GM18858 (cell line): ENCODE results near the gene BCAR3.
"Not testable (repeated sequence)": the region's sequence is repeated elsewhere in the genome, so short reads cannot be mapped to it uniquely, and the experiment has no call there.

Source experiments
- ATAC-seq: cut with Tn5 transposase; IDR thresholded peaks from one replicate; pipeline ENCODE4 v1.9.1; 2021; ENCODE audit not compliant: unreplicated experiment

Gene BCAR3

GRCh38 chr1:93690341-93690740 is 8.7 kb upstream of the BCAR3 start:
- ATAC-seq = no peak

DNA sequence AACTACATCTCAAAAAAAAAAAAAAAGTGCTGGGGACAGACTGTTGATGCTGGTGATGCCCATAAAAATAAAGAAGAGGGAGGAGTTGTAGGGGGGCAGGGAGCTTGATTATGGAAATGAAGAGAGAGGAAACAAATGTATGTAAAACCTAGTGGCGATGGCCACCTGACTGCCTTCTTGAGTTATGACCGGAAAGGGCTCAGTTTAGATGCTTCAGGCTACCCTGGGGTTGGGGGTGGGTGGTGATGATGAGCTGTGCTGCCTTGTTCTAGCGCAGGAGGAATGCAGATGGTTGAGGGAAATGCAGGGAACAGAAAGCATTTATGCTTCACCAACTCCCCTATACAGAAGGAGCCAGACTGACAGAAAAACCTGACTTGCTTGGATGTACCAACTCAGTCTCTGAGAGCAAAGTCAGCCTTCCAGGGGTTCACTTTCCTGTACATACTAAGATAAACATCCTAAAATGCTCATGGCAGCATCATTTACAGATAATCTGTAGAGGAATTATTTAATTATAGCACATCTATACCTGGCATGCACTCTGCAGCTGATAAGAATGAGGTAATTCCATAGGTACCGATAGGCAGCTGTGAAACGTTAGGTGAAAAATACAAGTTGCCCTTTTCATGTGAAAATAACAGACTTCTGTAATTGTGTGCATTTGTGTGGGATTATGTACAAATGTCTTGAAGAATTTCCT is 8.0 kb upstream of the BCAR3 start:
- no peak for ATAC-seq

DNA sequence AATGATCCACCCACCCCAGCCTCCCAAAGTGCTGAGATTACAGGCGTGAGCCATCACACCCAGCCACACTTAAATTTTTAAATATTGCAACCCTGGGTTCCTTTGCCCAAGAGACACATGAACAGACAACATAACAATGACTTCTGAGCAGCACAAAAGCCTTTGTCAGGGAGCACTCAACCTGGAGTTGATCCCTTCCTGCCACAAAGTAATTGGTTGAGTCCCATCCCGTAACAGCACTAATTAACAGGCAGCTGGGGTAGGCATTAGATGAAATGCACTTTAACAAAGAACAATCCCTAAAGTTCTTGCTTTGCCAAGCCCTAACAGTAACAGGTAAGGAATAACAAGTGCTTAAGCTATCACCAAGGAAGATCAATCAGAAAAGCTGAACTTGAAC is 5.9 kb upstream of the BCAR3 start:
- ATAC-seq = no peak

DNA sequence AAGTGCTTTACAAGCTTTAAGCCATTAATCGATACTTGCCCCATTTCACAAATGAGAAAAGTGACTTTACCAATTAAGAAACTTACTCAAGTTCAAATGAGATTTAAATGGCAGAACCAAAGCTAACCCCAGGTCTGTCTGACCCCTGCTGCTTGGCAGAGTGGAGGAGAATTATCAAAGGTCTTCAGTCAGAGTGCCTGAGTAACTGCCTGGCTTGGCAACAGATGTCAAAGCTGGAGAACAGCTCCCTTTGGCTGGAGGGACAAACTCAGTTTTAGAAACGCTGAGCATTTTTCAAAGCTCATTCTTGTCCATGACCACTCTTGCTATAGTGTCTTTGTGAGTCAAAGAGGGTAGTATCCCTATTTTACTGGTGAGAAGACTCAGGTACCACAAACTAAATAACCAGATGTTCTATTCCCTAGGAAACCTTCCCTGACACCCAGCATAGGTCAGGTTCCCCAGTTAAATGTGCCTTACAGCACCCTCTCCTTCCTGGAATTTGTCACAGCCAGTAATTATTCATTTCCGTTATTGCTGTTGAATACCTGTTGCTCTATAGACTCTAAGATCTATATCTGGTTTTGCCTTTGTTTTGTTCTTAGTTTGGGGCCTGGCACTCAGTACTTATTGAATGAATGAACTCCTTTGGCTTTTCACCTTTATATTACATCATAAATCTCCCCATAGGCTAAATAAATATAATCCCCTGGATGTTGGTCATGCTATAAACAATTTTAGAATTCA is 5.0 kb upstream of the BCAR3 start:
- ATAC-seq = no peak

DNA sequence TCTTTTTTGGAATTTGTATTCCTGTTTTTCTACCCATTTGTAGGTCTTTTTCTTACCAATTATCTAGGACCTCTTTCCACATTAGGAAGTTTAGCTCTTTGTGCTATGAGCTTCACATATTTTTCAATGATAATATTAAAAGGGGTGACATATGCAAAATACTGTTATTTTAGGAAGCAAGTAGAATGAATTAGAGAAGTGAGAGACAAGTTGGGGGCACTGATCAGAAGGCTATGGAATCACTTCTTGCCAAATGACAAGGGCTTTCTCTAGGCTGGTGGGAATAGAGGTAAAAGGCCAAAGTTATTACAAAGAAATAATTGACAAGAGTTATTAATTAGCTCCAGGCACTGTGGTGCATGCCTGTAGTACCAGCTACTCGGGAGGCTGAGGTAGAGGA is 4.3 kb upstream of the BCAR3 start:
- no peak for ATAC-seq

GRCh38 chr1:93683234-93683633 is 1.6 kb upstream of the BCAR3 start:
- ATAC-seq = no peak

DNA sequence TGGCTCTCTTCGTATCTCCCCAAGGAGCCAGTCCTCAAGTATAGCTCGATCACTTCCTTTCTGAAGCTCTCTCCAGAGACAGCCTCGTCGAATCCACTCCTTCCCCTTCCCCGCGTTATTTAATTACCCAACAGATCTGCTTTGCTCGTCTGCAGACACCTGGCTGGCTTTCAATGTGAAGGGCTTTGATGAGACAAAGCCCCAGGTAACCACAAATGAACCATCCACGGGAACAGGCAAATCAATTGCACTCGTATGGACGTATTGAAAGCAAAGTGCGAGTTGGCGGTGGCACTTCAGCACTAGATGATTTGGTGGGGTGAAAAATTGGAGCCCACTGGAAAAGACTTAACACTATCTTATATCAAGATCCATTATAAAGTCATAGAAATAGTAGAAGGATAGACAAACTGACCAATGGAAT is 364 bp upstream of the BCAR3 start:
- no peak for ATAC-seq

GRCh38 chr1:93680420-93681100 is 1.1 kb downstream of the BCAR3 start:
- ATAC-seq = peak; percentile 55

DNA sequence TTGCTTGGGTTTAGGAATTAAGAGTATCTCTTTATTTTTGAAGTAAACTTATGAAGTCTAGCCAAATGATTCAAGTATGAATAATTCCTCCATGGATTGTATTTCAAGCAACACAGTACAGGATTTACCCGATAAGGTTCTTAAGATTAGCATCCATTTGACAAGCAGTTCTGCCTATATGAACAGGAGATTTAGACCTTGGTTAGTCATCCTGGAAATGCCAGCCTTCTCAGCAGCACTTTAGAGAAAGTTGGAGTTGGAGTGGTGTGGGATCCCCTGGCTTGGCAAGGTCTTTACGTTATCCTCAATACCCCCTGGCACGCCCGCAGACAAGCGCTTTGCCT is 1.6 kb downstream of the BCAR3 start:
- ATAC-seq = no peak

- ATAC-seq = no peak
These were observed 2.1 kb downstream of the BCAR3 start for GRCh38 chr1:93679546-93679945.

DNA sequence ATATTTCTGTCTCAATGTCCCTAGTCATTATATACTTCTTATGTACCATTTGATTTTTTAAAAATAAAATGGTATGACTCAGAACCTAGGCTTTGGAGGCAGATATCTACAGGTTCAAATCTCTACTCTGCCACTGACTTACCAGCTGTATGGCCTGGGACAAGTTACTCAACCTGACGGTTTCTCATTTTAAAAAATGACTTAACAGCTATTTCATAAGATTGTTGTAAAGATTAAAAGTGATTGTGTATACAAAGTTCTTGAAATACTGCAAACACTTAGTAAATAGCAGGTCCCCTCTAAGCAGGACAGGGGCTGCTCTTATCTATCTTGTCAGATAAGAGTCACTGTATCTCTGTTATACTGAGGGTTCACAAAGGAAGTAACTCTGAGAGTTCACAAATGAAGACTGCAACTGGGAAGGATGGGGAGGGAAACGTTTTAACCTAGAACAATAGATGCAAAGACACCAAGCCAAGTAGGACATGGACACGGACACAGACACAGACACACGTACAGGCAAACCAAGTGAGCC is 2.6 kb downstream of the BCAR3 start:
- ATAC-seq = no peak

DNA sequence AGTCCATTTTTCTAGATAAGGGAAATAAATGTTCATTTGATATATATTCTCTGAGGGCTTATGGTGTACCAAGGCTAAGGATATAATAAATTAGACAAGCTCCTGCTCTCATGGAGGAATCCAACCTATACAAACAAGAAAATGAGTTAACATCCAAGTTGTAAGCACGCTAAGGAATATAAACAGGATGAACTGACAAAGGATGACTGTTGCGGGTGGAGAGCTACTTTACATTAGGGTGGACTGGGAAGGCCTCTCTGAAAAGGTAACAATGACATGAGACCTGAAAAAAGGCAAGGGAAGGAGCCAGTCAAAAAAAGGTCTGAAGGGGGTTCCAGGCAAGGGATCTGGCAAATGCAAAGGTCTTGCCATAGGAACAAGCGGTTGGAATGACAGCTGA is 3.1 kb downstream of the BCAR3 start:
- ATAC-seq = no peak

DNA sequence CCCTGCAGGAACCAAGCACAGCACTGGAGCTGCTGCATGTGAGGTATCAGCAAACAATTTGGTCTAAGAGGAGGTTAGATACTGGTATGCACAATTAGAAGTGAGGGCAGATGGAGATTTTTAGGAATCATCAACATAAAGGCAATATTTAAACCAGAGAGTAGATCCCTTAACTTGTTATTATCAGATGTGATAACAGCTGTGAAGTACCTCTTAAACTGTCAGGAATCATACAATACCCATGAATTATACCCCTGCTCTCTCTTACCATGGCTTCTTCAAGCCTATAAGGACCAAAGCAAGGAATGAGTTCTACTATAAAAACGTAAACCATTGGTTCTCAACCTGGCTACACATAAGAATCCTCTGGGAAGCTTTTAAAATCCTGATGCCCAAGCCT is 3.9 kb downstream of the BCAR3 start:
- no peak for ATAC-seq

DNA sequence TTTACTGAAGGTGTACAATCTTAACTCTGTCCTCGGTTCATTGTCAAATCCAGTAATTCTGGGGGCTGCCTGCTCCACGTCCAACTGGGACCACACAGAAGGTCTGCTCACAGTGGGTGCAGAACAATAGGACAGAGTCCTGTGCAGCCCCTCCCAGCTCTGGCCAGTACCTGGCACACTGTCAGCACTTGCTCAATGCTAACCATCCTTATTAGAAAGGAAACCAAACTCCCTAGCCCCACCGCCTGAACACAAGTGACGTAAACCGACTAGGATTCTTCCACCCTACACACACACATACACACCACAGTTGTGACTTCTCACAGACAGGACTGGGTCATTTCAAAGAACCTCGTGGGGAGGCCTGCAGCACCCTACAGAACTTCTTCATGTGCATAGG is 5.2 kb downstream of the BCAR3 start:
- no peak for ATAC-seq

DNA sequence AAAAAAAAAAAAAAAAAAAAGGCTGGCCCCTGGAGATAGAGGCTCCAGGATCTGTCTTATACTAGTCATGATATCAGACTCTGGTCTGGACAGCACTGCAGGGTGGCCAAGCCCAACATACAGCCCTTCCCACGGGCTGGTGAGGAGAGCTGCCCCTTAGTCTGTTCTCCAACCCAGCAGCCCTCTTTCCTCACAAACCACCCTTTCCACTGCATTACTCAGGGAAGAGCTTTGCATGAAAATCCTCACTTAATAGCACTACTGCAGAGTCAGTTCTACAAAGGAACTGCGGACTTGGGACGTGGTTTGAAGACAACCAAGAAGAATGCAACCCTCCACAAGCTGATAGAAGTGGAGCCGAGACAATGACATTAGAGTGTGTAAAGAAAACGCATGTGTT is 5.7 kb downstream of the BCAR3 start:
- no peak for ATAC-seq

DNA sequence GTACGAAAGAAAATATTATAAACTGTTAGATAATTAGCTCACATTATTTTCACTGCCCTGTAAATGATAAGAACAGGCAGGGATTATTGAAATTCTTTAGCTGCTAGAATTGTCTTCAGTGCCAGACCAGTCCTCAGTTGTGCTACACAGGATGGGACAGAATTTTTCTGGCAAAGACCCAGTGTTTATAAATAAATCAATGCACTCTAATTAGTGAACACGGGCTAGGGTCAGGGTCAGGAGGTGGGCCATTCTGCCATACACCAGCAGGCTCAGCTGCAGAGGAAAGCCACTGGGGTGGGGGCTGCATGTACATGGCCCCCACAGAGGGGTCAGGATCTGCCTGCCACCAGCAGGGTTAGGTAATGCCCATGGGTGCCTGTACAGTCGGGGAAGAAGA is 6.4 kb downstream of the BCAR3 start:
- ATAC-seq = no peak

GRCh38 chr1:93674071-93674470 is 7.6 kb downstream of the BCAR3 start:
- ATAC-seq = not testable (repeated sequence)

DNA sequence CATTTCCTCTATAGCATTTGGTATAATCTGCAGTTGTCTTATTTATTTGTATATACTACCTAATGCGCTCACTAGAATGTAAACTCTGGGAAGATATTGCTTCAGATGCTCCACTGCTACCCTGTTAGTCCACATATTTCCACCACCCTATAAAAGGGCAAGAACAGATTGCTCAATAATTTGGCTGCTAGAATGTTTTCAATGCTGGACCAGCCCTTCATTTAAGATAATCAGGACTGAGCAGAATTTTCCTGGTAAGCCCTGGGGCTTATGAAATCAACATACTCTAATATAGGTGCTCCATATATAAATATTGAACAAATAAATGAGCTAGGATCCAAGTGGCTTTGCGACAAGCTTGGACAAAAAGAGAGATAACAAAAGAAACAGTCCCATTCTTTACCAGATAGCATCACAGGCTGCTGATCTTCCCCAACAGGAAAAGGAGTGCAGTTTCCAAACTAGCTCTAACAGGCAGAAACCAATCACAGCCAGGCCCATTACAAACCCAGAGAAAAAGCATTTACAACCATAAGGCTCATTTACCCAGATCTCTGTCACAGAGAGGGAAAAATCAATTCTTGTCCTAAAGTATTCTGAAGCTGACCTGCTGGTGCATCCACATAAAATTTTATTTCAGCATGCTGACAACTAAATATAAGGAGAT is 8.3 kb downstream of the BCAR3 start:
- ATAC-seq = no peak

DNA sequence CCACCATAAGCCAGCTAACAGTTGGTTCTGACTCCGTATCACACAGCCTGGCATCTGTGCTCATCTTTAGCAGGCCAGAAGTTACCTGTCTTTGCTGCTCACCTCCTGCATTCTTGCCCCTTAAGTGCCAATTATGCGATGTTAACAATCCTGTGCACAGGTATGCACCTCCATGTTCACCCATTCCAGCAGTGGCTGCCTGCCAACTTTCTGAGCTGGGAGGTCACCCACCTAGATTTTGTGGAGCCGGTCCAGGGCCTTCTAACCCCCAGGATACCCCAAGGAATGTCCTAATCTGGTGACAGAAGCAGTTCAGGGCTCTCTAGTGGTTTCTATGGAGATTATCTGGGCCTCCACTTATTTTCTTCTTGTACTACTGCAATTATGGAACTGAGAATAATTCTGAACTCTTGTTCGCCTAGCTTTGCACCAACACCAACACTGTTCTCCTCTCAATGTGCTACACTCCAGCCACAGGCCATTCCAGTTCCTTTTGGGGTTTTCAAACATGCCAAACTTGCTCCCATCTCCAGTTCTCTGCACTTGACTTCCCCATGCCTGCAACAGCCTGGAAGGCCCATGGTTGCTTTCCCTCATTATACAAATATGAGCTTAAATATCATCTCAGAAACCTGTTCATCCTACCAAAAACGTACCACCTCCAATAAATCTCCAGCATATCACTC is 9.0 kb downstream of the BCAR3 start:
- ATAC-seq = no peak

- ATAC-seq = no peak
These were observed 9.6 kb downstream of the BCAR3 start for GRCh38 chr1:93672069-93672468.

DNA sequence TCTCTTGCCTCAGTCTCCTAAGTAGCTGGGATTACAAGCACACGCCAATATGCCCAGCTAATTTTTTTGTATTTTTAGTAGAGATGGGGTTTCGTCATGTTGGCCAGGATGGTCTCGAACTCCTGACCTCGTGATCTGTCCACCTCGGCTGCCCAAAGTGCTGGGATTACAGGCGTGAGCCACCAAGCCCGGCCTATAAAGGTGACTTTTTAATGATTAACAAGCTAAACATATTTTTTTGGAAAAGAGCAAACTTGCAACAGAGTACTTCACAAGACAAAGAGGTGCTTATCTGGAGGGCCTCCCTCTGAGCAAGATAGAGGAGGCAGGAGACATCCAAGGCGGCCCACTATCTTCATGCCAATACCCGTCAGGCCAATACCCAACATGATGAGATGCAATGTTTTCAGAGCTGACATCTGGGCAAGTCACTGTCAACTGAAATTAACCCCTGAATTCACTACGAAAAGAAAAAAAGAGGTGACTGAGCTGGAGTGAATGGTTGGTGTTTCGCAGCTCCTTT is 10.5 kb downstream of the BCAR3 start:
- no peak for ATAC-seq
